Adrenal gland (tissue), 12 donors: ENCODE data around the gene UFC1. TPM values are rescaled to one million over a fixed set of nuclear protein-coding genes. Genes with fewer than 3 reads are reported as not detected.

Source experiments
- DNase-seq, 7 donors: peaks; one replicate each; pipeline ENCODE4 v3.0.0-alpha.2; 2019 to 2020
- H3K27ac ChIP-seq, 5 donors: fragments of 200-600 bp; sonication (generic) in 4 of 5; 1 replicate in 3 of 5; 2 replicates in 2 of 5; pipeline versions ENCODE4 v1.5.1 to v1.8.0; 2016 to 2020; ENCODE audit warnings: mild to moderate bottlenecking in 1 of 5
- H3K27me3 ChIP-seq: fragments of 200-600 bp; 2 replicates; pipeline ENCODE4 v1.8.0; 2021
- H3K36me3 ChIP-seq, 2 donors: fragments of 200-600 bp; replicated peaks in 1 of 2; 1 replicate in 1 of 2; 2 replicates in 1 of 2; pipeline versions ENCODE4 v1.5.1 to v1.8.0; 2018 to 2022
- H3K4me1 ChIP-seq, 2 donors: fragments of 200-600 bp; replicated peaks in 1 of 2; 1 replicate in 1 of 2; 2 replicates in 1 of 2; pipeline versions ENCODE4 v1.5.1 to v1.8.0; 2018 to 2021
- H3K4me3 ChIP-seq, 4 donors: fragments of 200-600 bp; sonication (generic) in 3 of 4; one replicate each; pipeline ENCODE4 v1.5.1; 2016 to 2018
- H3K9me3 ChIP-seq, 3 donors: fragments of 200-600 bp; sonication (generic) in 1 of 3; replicated peaks in 1 of 3; 1 replicate in 2 of 3; 2 replicates in 1 of 3; pipeline versions ENCODE4 v1.5.1 to v1.8.0; 2016 to 2021
- POLR2A ChIP-seq, 2 donors: fragments of 450-650 bp; IDR thresholded peaks; one replicate each; pipeline ENCODE4 v1.6.1; 2017; ENCODE audit warnings: antibody characterized with exemption in 2 of 2, mild to moderate bottlenecking in 2 of 2, moderate library complexity in 1 of 2
- WGBS, 4 donors: extraction: QIAGEN DNeasy Blood & Tissue Kit in 2 of 4; methylation state at CpG; one replicate each; pipeline versions ENCODE4 v1.1.5 to v1.1.7; 2013 to 2017; 5-methylcytosine and 5-hydroxymethylcytosine counted together
- intact Hi-C, 2 donors: fragments of 100-400 bp; cut with DNase I; formaldehyde crosslinking; loops; one replicate each; pipeline versions ENCODE4 v1.14.1 to v1.15.0; 2022 to 2023
- polyA plus RNA-seq, 3 donors: library from polyadenylated mRNA; stranded (reverse); fragments of 200-250 nt in 2 of 3; fragments of 350-450 nt in 1 of 3; fragmentation: Illumina TruSeq in 1 of 3; extraction: RNeasy Lipid Tissue Mini Kit (QIAGEN cat#74804) in 1 of 3; gene quantifications; one replicate each; pipeline ENCODE4 v1.2.3, GENCODE V29; 2013 to 2014
- small RNA-seq, 2 donors: library from RNA; depleted of rRNA; stranded (forward); fragments of <200 nt; gene quantifications; one replicate each; pipeline ENCODE3, GENCODE V24; 2016
- total RNA-seq, 9 donors: library from RNA; depleted of rRNA in 4 of 9; stranded (reverse); fragments of >200 nt in 4 of 9; fragments of 120-200 nt in 1 of 9; fragmentation: NEBNext Ultra II Directional in 1 of 9; extraction: Animal tissue kit (Norgen Biotek cat#: 25700) in 1 of 9; gene quantifications; one replicate each; pipeline versions ENCODE4 v1.1.0 to v1.2.4, GENCODE V29; 2013 to 2023
- TF ChIP-seq, protein P1 (sequence below), 6 experiments: fragments of 450-650 bp in 4 of 6; fragments of 200-600 bp in 2 of 6; sonication (generic) in 1 of 6; IDR thresholded peaks; 1 replicate in 5 of 6; 2 replicates in 1 of 6; pipeline versions ENCODE4 v1.5.1 to v1.8.0; 2016 to 2021; ENCODE audit warnings: antibody characterized with exemption in 6 of 6, mild to moderate bottlenecking in 2 of 6, moderate library complexity in 1 of 6
- donor health status: healthy with polysubstance abuse.
- donor health status: Bipolar disorder and iron deficiency.
- donor health status: DM: yes; HTN: yes; CAD: no.
- donor health status: DM: no; HTN: no; CAD: no.
- donor health status: DM: no; HTN: no; CAD: no.
- donor health status: DM: yes; HTN: yes; CAD: no.

UFC1 gene
- total and polyA plus RNA-seq, 12 donors: 59.0 to 166 (median 110) TPM

GRCh38 chr1:161207173-161207572 is 53.4 kb downstream of the UFC1 start:
- Histone ChIP-seq H3K4me3 (peak overlapping the region in 1 of 4 donors; percentile 35), H3K27ac (peak overlapping the region; percentile 59 to 95 (median 77)), H3K9me3 (no peaks in the 10 kb centered on the region), H3K4me1 (peaks cover 33 to 65% of the 10 kb centered on the region in 2 donors), H3K27me3 (no peaks in the 10 kb centered on the region), H3K36me3 (peaks cover 0 to 74% of the 10 kb centered on the region in 2 donors)
- DNase-seq: peak; percentile 71 to 91 (median 86)
- TF ChIP-seq POLR2A (IDR thresholded peaks at IDR 0.05): peak; percentile 6 to 36
- TF ChIP-seq, protein P1, sequence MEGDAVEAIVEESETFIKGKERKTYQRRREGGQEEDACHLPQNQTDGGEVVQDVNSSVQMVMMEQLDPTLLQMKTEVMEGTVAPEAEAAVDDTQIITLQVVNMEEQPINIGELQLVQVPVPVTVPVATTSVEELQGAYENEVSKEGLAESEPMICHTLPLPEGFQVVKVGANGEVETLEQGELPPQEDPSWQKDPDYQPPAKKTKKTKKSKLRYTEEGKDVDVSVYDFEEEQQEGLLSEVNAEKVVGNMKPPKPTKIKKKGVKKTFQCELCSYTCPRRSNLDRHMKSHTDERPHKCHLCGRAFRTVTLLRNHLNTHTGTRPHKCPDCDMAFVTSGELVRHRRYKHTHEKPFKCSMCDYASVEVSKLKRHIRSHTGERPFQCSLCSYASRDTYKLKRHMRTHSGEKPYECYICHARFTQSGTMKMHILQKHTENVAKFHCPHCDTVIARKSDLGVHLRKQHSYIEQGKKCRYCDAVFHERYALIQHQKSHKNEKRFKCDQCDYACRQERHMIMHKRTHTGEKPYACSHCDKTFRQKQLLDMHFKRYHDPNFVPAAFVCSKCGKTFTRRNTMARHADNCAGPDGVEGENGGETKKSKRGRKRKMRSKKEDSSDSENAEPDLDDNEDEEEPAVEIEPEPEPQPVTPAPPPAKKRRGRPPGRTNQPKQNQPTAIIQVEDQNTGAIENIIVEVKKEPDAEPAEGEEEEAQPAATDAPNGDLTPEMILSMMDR (IDR thresholded peaks at IDR 0.05): no peak
- WGBS, 4 donors: 33 to 45% (median 39%) methylated on average over 8 of the region's 8 CpGs
- intact Hi-C loops: no loop called here

Small RNA genes lying within 50 kb of the gene (small RNA-seq; reads per million reads assigned to genes)
- gene RF01225: 0 reads per million in 2 donors

Other genes starting within 250 kb of the UFC1 start
- 1 to 10 TPM in 2 of 9 donors, not detected in 7; 1.1 to 3.1 TPM for gene ITLN2, start 199.2 kb upstream of the UFC1 start, total RNA-seq
- gene ITLN2, start 199.2 kb upstream of the UFC1 start, polyA plus RNA-seq: under 1 TPM in 1 of 3 donors, not detected in 2; 0.32 TPM
- gene F11R, start 132.8 kb upstream of the UFC1 start, total RNA-seq: 10 to 100 TPM; 32.1 to 99.1 (median 60.6) TPM
- 10 to 100 TPM; 19.3 to 83.0 (median 22.9) TPM for gene F11R, start 132.8 kb upstream of the UFC1 start, polyA plus RNA-seq
- gene TSTD1, start 115.0 kb upstream of the UFC1 start, total RNA-seq: 100 to 1,000 TPM in 3 of 9 donors, 10 to 100 TPM in 6; 46.3 to 280 (median 86.7) TPM
- 100 to 1,000 TPM in 2 of 3 donors, 10 to 100 TPM in 1; 57.8 to 153 (median 109) TPM for gene TSTD1, start 115.0 kb upstream of the UFC1 start, polyA plus RNA-seq
- 10 to 100 TPM; 41.3 to 82.9 (median 63.7) TPM for gene USF1, start 108.0 kb upstream of the UFC1 start, total RNA-seq
- gene USF1, start 108.0 kb upstream of the UFC1 start, polyA plus RNA-seq: 100 to 1,000 TPM in 2 of 3 donors, 10 to 100 TPM in 1; 48.0 to 153 (median 144) TPM
- 10 to 100 TPM in 5 of 9 donors, 1 to 10 TPM in 3, under 1 TPM in 1; 0.89 to 15.7 (median 10.1) TPM for gene ARHGAP30, start 84.1 kb upstream of the UFC1 start, total RNA-seq
- 10 to 100 TPM in 1 of 3 donors, 1 to 10 TPM in 2; 3.7 to 17.5 (median 4.5) TPM for gene ARHGAP30, start 84.1 kb upstream of the UFC1 start, polyA plus RNA-seq
- gene NECTIN4, start 64.4 kb upstream of the UFC1 start, total RNA-seq: under 1 TPM in 1 of 9 donors, not detected in 8; 0.06 TPM
- gene NECTIN4, start 64.4 kb upstream of the UFC1 start, polyA plus RNA-seq: under 1 TPM in 1 of 3 donors, not detected in 2; 0.10 TPM
- 10 to 100 TPM in 7 of 9 donors, 1 to 10 TPM in 2; 5.2 to 28.1 (median 19.4) TPM for gene KLHDC9, start 55.6 kb upstream of the UFC1 start, total RNA-seq
- 10 to 100 TPM in 2 of 3 donors, 1 to 10 TPM in 1; 5.5 to 25.4 (median 24.4) TPM for gene KLHDC9, start 55.6 kb upstream of the UFC1 start, polyA plus RNA-seq
- 100 to 1,000 TPM in 1 of 9 donors, 10 to 100 TPM in 8; 33.6 to 103 (median 52.4) TPM for gene PFDN2, start 35.9 kb upstream of the UFC1 start, total RNA-seq
- 100 to 1,000 TPM in 2 of 3 donors, 10 to 100 TPM in 1; 85.9 to 452 (median 363) TPM for gene PFDN2, start 35.9 kb upstream of the UFC1 start, polyA plus RNA-seq
- 100 to 1,000 TPM in 6 of 9 donors, 10 to 100 TPM in 3; 77.1 to 122 (median 106) TPM for gene NIT1, start 35.9 kb upstream of the UFC1 start, total RNA-seq
- gene NIT1, start 35.9 kb upstream of the UFC1 start, polyA plus RNA-seq: 100 to 1,000 TPM in 1 of 3 donors, 10 to 100 TPM in 2; 72.2 to 147 (median 88.6) TPM
- 10 to 100 TPM; 22.0 to 38.2 (median 31.5) TPM for gene DEDD, start 21.3 kb upstream of the UFC1 start, total RNA-seq
- gene DEDD, start 21.3 kb upstream of the UFC1 start, polyA plus RNA-seq: 10 to 100 TPM; 30.9 to 35.0 (median 33.1) TPM
- 10 to 100 TPM; 12.0 to 44.0 (median 27.5) TPM for gene USP21, start 5.5 kb downstream of the UFC1 start, total RNA-seq
- gene USP21, start 5.5 kb downstream of the UFC1 start, polyA plus RNA-seq: 10 to 100 TPM; 19.3 to 44.9 (median 41.5) TPM
- 10 to 100 TPM; 19.4 to 56.2 (median 36.1) TPM for gene PPOX, start 12.4 kb downstream of the UFC1 start, total RNA-seq
- gene PPOX, start 12.4 kb downstream of the UFC1 start, polyA plus RNA-seq: 100 to 1,000 TPM in 2 of 3 donors, 10 to 100 TPM in 1; 13.2 to 268 (median 150) TPM
- gene B4GALT3, start 23.5 kb downstream of the UFC1 start, total RNA-seq: 10 to 100 TPM; 25.8 to 38.8 (median 30.0) TPM
- gene B4GALT3, start 23.5 kb downstream of the UFC1 start, polyA plus RNA-seq: 10 to 100 TPM; 21.9 to 35.9 (median 26.6) TPM
- 10 to 100 TPM in 6 of 9 donors, 1 to 10 TPM in 2, under 1 TPM in 1; 0.67 to 29.2 (median 10.3) TPM for gene ADAMTS4, start 45.1 kb downstream of the UFC1 start, total RNA-seq
- 10 to 100 TPM in 1 of 3 donors, 1 to 10 TPM in 2; 1.7 to 16.1 (median 9.3) TPM for gene ADAMTS4, start 45.1 kb downstream of the UFC1 start, polyA plus RNA-seq
- gene NDUFS2, start 48.4 kb downstream of the UFC1 start, total RNA-seq: 100 to 1,000 TPM; 133 to 305 (median 191) TPM
- gene NDUFS2, start 48.4 kb downstream of the UFC1 start, polyA plus RNA-seq: 100 to 1,000 TPM in 1 of 3 donors, 10 to 100 TPM in 2; 78.3 to 175 (median 99.2) TPM
- 100 to 1,000 TPM in 4 of 9 donors, 10 to 100 TPM in 4, 1 to 10 TPM in 1; 5.5 to 239 (median 79.4) TPM for gene FCER1G, start 61.3 kb downstream of the UFC1 start, total RNA-seq
- 100 to 1,000 TPM; 127 to 232 (median 180) TPM for gene FCER1G, start 61.3 kb downstream of the UFC1 start, polyA plus RNA-seq
- gene APOA2, start 69.7 kb downstream of the UFC1 start, total RNA-seq: 1 to 10 TPM in 2 of 9 donors, under 1 TPM in 2, not detected in 5; 0.55 to 2.0 (median 1.0) TPM
- gene APOA2, start 69.7 kb downstream of the UFC1 start, polyA plus RNA-seq: 1 to 10 TPM in 1 of 3 donors, not detected in 2; 4.1 TPM
- 10 to 100 TPM in 6 of 9 donors, 1 to 10 TPM in 3; 7.0 to 18.4 (median 12.1) TPM for gene TOMM40L, start 72.1 kb downstream of the UFC1 start, total RNA-seq
- 10 to 100 TPM in 2 of 3 donors, 1 to 10 TPM in 1; 7.2 to 13.2 (median 10.1) TPM for gene TOMM40L, start 72.1 kb downstream of the UFC1 start, polyA plus RNA-seq
- gene NR1I3, start 84.2 kb downstream of the UFC1 start, total RNA-seq: under 1 TPM in 1 of 9 donors, not detected in 8; 0.50 TPM
- under 1 TPM in 1 of 3 donors, not detected in 2; 0.16 TPM for gene NR1I3, start 84.2 kb downstream of the UFC1 start, polyA plus RNA-seq
- under 1 TPM in 4 of 9 donors, not detected in 5; 0.11 to 0.39 (median 0.33) TPM for gene PCP4L1, start 104.8 kb downstream of the UFC1 start, total RNA-seq
- under 1 TPM in 2 of 3 donors, not detected in 1; 0.13 to 0.27 TPM for gene PCP4L1, start 104.8 kb downstream of the UFC1 start, polyA plus RNA-seq
- gene MPZ, start 156.0 kb downstream of the UFC1 start, total RNA-seq: 10 to 100 TPM in 1 of 9 donors, 1 to 10 TPM in 6, under 1 TPM in 2; 0.66 to 10.3 (median 3.1) TPM
- gene MPZ, start 156.0 kb downstream of the UFC1 start, polyA plus RNA-seq: 1 to 10 TPM; 4.1 to 9.5 (median 7.9) TPM
- gene SDHC, start 160.4 kb downstream of the UFC1 start, total RNA-seq: 100 to 1,000 TPM in 7 of 9 donors, 10 to 100 TPM in 2; 45.0 to 434 (median 293) TPM
- 100 to 1,000 TPM in 1 of 3 donors, 10 to 100 TPM in 2; 57.8 to 404 (median 63.6) TPM for gene SDHC, start 160.4 kb downstream of the UFC1 start, polyA plus RNA-seq
- gene CFAP126, start 213.9 kb downstream of the UFC1 start, total RNA-seq: under 1 TPM in 1 of 9 donors, not detected in 8; 0.28 TPM
- under 1 TPM in 1 of 3 donors, not detected in 2; 0.29 TPM for gene CFAP126, start 213.9 kb downstream of the UFC1 start, polyA plus RNA-seq